Fibroblast of skin of abdomen (primary cell): ENCODE results near the gene SESTD1. TPM values are rescaled to one million over a fixed set of nuclear protein-coding genes. Genes with fewer than 3 reads are reported as not detected.

Experiments
- DNase-seq: peaks from one replicate; pipeline ENCODE4 v3.0.0-alpha.2; 2013
- polyA plus RNA-seq, 2 experiments: library from polyadenylated mRNA; unstranded; fragments of 120-200 nt; gene quantifications; one replicate each; pipeline ENCODE4 v1.2.1, GENCODE V29; 2013; ENCODE audit not compliant: insufficient read length in 2 of 2

Gene SESTD1, protein sequence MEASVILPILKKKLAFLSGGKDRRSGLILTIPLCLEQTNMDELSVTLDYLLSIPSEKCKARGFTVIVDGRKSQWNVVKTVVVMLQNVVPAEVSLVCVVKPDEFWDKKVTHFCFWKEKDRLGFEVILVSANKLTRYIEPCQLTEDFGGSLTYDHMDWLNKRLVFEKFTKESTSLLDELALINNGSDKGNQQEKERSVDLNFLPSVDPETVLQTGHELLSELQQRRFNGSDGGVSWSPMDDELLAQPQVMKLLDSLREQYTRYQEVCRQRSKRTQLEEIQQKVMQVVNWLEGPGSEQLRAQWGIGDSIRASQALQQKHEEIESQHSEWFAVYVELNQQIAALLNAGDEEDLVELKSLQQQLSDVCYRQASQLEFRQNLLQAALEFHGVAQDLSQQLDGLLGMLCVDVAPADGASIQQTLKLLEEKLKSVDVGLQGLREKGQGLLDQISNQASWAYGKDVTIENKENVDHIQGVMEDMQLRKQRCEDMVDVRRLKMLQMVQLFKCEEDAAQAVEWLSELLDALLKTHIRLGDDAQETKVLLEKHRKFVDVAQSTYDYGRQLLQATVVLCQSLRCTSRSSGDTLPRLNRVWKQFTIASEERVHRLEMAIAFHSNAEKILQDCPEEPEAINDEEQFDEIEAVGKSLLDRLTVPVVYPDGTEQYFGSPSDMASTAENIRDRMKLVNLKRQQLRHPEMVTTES
- 37.4 TPM for polyA plus RNA-seq (2013, experiment 1 of 2; ENCODE audit: insufficient read length)
- polyA plus RNA-seq (2013, experiment 2 of 2; ENCODE audit: insufficient read length): 32.1 TPM

DNA sequence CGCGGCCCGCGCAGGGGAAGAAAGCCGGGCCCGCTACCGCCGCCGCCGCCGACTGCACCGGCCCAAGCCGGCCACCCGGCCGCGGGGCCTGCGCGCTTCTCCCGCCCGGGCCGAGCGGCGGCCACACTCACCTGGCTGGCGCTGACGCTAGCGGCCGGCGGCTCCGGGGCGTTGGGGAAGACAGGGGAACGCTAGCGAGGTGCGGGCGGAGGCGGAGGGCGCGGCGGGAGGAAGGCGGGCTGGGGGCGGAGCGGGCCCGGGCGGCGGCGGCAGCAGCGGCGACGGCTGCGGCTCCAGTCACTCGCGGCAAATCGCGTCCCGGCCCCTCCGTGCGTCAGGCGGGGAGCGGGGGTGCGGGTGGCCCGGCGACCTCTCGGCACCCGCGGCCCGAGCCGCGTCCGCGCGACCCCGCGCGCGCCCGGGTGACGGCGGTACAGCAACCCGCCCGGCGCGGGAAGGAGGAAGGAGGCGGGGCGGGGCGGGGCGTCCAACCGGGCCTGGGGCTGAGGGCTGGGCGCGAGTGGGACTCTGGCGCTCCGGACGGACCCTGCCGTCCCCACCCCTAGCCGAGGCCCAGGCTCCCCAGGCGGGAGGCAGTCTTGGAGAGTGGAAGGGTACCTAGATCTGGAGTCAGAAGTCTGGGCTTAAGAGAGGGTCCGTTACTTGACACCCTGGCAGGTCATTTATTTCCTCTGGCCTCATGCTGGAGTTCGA is at the start of gene SESTD1:
Gene SESTD1, minus strand, starts transcription at position 465 of the 714 bp plus-strand sequence. CDS start 72,991 bp downstream, outside the sequence.
- peak; percentile 49 for DNase-seq

DNA sequence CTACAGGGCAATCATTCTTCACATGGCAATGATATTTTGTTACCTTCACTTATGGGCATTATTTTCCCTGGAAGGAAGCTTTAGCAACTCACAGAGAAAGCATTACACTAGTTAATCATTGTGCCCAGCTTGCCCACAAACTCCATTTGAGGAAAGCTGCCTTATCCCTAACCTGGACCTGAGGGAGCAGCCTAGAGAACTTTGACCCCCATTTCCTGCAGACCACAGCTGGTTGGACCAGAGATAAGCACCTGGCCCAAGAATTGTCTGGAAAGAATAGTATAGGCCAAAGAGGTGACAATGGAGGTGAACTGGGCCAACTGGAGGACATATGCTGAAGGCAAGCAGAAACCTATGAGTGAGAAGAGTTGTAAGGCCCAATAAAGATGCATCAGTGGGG is 48.4 kb upstream of the SESTD1 start:
- DNase-seq: no peak

DNA sequence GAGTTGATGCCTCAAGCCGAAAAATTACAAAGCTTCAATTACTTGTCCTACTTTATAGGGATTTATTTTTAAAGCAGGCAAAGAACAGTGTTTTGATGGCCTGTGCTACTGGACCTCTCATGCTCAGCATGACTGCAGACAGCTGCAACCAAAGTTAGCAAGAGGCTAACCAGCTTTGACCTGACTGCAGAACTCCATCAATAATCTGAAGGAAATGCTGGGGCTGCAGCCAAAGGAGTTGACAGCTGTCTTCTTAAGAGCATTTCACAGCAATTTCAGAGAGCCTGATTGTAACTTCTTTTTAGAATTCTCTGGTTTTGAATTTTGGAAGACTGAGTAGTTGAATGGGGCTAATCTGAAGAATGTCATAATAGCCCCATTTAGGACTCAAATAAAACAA is 46.5 kb upstream of the SESTD1 start:
- no peak for DNase-seq

DNA sequence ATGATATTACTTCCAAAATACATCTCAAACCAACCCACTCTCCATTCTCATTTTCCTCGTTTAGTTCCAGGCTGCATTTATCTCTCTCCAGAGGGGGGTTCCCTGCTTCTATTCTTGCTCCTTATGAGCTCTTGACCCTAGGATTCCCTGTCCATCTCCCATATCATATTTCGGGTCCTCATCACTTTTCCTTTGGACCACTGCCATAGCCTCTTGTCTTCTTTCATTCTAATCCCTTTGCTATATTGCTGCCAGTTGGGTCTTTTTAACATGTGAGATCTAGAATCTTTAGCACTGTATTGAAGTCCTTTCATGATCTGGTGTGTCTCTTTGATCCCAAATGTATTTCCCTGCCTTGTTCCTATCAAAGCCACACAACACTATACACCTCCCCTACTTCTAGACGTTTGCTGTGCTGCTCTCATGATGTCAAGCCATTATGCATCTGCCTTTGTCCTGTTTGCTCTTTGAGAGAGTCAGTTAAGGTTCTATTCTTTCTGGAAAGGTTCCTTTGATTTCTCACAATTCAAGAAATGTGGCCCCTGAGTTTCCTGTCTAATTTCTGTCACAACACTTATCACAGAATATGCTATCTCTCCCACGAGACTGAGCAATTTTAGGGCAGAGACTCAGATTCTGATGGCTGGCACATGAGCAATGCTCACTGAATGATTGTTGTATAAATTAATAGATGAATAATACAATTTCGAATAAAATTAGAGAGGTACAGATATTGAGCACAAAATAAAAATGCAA is 43.2 kb upstream of the SESTD1 start:
- DNase-seq: no peak

DNA sequence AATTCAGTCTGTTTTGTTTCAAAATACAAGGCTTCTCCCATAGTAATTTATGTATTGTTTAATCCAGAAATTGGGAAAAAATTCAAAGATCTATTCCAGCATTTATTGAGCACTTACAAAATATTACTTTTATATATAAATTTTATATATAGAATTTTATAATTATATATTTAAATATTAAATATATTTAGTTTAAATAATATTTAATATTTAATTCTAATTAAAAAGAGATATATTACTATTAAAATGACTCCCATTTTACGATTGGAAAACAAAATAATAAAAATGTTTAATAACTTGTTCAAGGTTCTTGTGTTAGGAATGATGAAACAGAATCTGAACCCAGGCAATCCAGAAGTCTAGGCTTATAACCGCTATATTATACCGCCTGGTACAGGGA is 40.5 kb upstream of the SESTD1 start:
- DNase-seq: no peak

DNA sequence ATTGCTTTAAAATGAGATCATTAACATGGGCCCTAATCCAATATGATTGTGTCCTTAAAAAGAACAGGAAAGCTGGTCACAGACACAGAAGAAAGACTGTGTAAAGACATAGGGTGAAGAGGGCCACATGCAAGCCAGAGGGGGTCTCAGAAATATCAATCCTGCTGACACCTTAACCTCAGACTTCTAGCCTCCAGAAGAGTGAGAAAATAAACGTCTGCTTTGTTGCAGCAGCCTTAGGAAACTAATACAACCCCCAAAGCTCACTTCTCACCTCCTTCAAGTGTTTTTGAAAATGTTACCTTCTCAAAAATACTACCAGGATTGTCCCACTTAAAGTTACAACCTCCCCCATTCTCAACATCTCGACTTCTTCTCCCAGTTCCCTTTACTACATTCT is 39.8 kb upstream of the SESTD1 start:
- DNase-seq: no peak

DNA sequence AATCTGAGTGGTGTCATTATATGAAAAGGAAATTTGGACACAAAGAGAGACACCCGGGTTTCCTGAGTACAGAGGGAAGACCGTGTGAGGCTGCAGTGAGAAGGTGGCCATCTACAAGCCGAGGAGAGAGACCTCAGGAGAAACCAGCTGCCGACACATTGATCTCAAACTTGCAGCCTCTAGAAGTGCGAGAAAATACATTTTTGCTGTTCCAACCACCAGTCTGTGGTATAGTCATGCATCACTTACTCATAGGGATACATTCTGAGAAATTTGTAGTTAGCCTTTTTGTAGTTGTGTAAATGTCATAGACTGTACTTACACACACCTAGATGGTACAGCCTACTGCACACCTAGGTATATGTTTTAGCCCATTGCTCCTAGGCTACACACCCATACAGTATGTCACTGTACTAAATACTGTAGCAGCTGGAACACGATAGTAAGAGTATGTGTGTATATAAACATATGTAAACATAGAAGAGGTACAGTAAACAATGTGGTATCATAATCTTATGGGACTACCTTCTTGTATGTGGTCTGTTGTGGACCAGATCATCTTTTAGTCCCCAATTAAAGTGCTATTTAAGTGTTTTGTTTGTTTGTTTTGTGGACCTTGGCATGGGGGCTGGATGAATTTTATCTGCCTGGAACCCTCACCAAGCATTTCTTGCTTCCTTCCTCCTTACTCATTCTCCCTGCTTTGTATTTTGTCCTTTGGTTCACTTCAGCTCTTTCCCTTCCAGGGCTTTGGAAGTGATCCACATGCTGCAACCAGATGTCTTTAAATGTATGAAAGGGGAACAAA is 38.3 kb upstream of the SESTD1 start:
- no peak for DNase-seq

DNA sequence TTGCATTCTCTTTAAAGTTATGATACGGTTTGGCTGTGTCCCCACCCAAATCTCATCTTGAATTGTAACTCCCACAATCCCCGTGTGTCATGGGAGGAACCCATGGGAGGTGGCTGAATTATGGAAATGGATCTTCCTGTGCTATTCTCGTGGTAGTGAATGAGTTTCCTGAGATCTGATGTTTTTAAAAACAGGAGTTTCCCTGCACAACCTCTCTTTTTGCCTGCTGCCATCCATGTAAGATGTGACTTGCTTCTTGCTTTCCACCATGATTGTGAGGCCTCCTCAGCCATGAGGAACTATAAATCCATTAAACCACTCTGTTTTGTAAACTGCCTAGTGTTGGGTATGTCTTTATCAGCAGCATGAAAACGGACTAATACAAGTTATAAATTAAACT is 37.5 kb upstream of the SESTD1 start:
- no peak for DNase-seq

DNA sequence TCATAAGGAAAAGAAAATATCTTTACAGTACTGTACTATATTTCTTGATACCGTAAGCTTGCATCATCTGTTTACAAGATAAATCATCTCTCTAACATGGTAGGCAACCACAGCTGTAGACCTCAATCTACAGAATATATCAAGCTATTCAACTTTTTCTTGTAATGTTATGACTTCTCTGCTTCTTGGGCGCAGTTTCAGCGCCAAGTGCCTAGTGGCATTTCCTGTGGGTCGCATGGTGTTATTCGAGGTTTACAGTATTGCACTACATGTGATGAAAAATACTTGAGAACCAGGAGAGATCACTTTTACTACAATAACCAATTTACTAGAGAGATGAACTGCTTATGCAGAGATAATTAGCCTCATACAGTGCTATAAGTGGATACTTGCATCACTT is 34.0 kb upstream of the SESTD1 start:
- no peak for DNase-seq

DNA sequence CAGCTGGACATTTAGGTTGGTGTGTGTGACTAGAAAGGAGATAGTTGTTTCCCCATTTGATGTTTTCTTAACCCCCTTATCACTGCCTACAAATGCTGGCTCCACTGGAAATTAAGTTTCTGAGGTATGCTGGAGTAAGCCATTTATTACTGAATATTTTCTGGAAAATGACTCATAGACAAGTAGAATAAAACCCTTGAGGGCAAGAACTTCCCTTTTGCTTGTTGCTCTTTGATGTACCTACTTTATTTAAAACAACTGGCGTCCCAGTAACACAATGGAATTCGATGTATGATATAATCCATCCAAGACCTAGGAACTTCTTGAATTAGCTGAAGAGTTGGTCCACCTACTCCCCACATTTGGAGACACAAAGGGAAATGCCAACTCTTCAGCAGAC is 33.3 kb upstream of the SESTD1 start:
- DNase-seq: no peak

DNA sequence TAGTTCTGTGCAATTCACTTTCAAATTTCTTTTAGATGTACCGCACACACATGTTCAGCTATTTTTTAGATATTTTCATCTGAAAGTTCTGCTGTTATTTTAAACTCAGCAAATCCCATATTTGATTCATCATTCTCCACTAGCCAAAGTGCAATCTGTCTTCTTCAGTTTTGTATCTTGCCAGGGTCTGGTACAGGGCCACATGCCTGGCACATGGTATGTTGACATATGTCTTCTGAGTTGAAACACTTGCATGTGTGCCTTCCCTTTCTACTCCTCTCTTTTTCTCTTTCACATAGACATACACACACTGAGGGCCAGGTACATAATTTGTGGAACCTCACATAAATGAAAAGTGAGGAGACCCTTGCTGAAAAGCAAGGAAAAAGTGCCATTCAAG is 25.7 kb upstream of the SESTD1 start:
- no peak for DNase-seq

DNA sequence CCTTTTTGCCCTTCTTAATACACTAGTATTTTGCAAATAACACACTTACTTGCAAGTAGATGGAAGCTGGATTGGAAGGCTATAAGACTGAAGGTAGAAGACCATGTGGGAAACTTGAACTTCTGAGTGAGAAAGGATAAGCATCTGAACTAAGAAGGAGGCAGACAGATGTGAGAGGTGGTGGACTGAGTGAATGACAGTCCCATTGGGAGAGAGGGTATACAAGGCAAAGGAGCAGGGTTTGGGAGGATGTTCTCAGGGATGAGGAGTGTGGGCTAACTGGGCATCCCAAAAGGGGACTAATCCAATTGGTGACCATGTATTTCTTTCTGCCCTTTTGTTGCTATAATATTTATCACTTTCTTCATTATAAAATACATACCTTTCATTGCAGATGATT is 20.4 kb upstream of the SESTD1 start:
- no peak for DNase-seq

DNA sequence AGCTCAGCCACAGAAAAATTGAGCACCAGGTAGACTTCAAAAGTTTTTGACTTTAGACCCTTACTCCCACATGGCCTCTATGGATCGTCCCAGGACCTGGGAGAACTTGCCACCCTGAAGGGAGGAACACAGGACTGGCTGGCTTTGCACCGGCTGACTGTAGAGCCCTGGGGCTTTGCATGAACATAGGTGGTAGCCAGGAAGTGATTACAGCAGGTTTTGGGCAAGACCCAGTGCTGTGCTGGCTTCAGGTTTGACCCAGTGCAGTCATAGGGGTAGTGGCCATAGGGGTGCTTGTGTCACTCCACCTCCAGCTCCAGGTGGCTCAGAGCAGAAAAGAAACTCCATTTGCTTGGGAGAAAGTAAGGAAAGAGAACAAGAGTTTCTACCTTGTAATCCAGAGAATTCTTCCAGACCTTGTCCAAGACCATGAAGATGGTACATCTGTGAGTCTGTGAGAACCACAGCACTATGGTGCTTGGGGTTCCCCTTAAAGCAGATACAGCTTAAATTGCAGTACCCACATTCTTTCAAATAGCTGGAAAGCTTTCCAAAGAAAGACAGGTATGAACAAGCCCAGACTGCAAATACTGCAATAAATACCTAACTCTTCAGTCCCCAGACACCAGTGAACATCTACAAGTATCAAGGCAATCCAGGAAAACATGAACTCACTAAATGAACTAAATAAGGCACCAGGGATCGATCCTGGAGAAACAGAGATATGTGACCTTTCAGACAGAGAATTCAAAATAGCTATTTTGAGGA is 13.0 kb upstream of the SESTD1 start:
- DNase-seq: no peak

DNA sequence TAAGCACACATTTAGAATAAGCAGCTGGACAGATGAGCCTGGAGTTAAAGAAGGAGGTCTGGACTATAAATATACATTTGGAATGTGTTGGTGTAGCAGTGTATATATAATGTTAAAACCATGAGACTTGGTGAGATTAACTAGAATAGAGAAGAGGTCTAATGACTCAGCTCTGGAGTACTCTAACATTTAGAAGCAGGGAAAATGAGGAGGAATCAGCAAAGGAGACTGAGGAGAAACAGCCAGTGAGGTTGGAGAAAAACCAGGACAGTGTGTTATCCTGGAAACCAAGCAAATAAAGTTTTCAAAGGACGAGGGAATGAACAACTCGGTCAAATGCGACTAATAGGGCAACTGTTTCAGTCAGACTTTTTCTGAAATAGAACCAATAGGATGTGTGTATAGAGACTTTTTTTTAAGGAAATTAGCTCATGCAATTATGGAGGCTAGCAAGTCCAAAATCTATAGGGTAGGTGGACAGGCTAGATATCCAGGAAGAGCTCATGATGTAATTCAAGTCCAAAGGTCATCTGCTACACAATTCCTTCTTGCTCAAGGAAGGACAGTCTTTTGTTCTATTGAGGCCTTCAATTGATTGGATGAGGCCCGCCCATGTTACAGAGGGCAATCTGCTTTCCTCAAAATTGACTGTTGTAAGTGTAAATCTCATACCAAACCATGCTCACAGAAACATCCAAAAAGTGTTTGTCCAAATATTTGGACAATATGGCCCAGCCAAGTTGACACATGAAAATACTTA is 10.8 kb upstream of the SESTD1 start:
- DNase-seq: peak; percentile 29

DNA sequence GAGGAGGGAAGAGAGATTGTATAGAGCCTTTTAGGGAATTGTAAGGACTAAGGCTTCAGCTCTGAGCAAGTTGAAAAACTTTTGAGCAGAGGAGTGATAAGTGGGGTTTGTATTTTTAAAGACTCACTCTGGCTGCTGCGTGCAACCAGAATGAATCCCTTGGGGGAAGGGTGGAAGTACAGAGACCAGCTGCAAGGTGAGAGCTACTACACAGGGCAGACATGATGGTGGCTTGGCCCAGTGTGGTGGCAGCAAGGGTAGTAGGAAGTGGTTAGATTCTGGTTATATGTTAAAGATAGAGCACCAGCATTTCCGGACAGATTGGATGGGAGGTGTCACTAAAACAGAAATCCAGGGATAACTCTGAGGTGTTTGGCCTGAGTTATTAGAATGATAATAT is 10.1 kb upstream of the SESTD1 start:
- no peak for DNase-seq

DNA sequence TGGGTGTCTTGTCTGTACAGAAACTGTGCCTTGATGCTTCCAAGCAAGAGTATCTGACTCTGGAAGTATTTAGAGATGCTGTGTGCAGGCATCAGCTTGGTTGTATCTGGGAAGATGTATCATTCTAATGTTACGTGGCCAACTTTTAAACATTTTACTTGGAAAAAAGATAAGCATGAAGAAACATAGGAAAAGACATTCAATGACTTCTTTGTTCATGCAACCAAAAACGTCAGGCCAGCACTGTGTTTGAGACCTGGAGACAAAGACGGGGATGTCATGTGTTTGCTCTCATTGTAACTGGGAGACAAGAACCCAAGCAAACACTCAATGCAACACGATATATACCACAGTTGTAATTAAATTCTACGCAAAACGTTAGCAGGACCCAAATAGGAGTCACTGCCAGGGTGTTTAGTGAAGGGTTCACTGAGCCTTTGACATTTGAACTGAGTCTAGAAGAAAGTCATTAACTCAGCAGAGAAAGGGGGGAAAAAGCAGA is 8.9 kb upstream of the SESTD1 start:
- DNase-seq: no peak

DNA sequence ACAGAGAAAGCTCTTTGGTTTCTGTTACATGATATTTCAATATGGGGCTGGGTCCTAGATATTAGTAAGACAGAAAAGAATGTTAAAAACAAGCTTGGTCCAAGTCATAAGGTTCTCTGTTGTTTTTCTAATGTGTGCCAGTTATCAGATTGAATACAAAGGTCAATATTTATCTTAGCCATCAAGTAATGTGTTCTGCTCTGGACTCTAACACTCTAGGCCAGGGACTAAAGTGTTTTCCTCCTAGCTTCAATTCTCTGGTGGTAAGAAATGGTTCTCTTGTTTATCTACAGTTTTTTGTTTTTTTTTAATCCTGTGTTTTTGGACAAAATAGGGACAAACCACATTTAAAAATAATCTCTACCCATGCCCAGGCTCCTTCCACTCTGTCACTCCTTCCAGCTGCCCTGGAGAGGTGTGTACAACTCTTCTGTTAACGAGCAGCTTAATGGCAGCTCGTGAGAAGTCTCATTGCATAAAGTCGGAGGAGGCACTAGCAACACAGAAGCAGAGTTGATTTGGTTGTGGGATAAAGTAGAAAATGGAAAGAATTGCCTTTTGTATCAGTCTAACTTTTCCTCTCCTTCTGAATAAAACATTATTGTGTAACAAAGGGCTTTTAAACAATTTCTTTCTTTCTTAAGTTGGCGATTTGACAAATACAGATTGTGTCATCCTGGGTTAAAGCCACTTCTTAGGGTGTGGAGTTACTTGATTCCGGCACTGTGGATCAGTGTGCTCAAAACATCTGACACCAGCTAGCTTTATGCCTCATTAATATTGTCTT is 8.0 kb upstream of the SESTD1 start:
- peak; percentile 62 for DNase-seq

DNA sequence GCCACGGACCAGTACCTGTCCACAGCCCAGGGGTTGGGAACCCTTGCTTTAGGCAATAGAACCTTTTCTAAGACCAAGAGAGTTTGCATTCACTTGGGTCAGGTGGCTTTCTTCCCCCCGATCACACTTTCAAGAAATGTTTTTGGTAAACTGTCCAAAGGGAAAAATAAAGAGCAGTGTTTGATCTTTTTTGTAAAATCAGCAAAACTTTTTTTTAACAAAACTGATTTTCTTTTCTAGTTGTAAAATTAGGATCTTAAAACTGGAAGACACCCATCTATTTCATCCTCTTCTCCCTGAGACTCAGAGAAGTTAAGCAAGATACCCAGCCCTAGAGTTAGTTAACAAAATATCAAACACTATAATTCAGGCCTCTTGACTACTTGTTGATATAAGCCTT is 6.1 kb upstream of the SESTD1 start:
- DNase-seq: no peak
